Neural cell (in vitro differentiated cells): ENCODE measurements around the gene TRABD2B.

ENCODE experiments used
- EZH2 ChIP-seq: fragments of 200-600, 300-800 bp; shearing (Covaris generic), sonication (generic); IDR thresholded peaks from 2 replicates; pipeline ENCODE4 v1.6.1; 2014; ENCODE audit warnings: antibody characterized with exemption, low read length, borderline replicate concordance, mild to moderate bottlenecking; ENCODE audit not compliant: insufficient read depth, poor library complexity, severe bottlenecking
- POLR2AphosphoS5 ChIP-seq: IDR thresholded peaks from 2 replicates; pipeline ENCODE4 v1.6.1; 2012
- SMC3 ChIP-seq: fragments of 450-650 bp; conservative IDR thresholded peaks from 2 replicates; pipeline ENCODE4 v1.6.1; 2014; ENCODE audit warnings: antibody characterized with exemption, mild to moderate bottlenecking, moderate library complexity; ENCODE audit not compliant: poor library complexity
- TAF1 ChIP-seq: IDR thresholded peaks from 2 replicates; pipeline ENCODE4 v1.6.1; 2012; ENCODE audit warnings: low read depth
- TF ChIP-seq, protein P1 (sequence below): fragments of 450-650 bp; IDR thresholded peaks from 2 replicates; pipeline ENCODE4 v1.5.1; 2014; ENCODE audit warnings: antibody characterized with exemption, mild to moderate bottlenecking, moderate library complexity; ENCODE audit not compliant: poor library complexity, severe bottlenecking
- TF ChIP-seq, protein P2 (sequence below): IDR thresholded peaks from 2 replicates; pipeline ENCODE4 v1.6.1; 2012; ENCODE audit warnings: borderline replicate concordance

DNA sequence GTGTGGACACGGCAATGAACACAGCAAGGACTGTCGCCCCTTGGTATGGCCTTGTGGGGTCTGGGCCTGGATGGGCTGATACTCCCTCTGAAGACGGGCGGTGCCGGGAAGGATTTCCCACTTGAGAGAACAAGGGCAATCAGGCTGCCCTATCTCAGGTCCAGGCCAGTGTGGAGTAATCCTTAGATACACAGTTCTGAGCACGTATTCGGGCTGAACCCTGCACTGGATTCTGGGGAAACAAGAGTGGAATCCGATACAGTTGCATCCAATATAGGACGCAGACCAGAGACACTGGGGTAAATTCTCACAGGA, 177.7 kb downstream of the TRABD2B start:
- TF ChIP-seq, protein P1, sequence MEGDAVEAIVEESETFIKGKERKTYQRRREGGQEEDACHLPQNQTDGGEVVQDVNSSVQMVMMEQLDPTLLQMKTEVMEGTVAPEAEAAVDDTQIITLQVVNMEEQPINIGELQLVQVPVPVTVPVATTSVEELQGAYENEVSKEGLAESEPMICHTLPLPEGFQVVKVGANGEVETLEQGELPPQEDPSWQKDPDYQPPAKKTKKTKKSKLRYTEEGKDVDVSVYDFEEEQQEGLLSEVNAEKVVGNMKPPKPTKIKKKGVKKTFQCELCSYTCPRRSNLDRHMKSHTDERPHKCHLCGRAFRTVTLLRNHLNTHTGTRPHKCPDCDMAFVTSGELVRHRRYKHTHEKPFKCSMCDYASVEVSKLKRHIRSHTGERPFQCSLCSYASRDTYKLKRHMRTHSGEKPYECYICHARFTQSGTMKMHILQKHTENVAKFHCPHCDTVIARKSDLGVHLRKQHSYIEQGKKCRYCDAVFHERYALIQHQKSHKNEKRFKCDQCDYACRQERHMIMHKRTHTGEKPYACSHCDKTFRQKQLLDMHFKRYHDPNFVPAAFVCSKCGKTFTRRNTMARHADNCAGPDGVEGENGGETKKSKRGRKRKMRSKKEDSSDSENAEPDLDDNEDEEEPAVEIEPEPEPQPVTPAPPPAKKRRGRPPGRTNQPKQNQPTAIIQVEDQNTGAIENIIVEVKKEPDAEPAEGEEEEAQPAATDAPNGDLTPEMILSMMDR: no peak
- TF ChIP-seq, protein P2, sequence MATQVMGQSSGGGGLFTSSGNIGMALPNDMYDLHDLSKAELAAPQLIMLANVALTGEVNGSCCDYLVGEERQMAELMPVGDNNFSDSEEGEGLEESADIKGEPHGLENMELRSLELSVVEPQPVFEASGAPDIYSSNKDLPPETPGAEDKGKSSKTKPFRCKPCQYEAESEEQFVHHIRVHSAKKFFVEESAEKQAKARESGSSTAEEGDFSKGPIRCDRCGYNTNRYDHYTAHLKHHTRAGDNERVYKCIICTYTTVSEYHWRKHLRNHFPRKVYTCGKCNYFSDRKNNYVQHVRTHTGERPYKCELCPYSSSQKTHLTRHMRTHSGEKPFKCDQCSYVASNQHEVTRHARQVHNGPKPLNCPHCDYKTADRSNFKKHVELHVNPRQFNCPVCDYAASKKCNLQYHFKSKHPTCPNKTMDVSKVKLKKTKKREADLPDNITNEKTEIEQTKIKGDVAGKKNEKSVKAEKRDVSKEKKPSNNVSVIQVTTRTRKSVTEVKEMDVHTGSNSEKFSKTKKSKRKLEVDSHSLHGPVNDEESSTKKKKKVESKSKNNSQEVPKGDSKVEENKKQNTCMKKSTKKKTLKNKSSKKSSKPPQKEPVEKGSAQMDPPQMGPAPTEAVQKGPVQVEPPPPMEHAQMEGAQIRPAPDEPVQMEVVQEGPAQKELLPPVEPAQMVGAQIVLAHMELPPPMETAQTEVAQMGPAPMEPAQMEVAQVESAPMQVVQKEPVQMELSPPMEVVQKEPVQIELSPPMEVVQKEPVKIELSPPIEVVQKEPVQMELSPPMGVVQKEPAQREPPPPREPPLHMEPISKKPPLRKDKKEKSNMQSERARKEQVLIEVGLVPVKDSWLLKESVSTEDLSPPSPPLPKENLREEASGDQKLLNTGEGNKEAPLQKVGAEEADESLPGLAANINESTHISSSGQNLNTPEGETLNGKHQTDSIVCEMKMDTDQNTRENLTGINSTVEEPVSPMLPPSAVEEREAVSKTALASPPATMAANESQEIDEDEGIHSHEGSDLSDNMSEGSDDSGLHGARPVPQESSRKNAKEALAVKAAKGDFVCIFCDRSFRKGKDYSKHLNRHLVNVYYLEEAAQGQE: no peak
- no peak for TF ChIP-seq POLR2AphosphoS5
- TF ChIP-seq SMC3: no peak
- no peak for TF ChIP-seq EZH2
- TF ChIP-seq TAF1: no peak
